HepG2 (cell line): ENCODE results near the gene ABHD12. TPM values are rescaled to one million over a fixed set of nuclear protein-coding genes. Genes with fewer than 3 reads are reported as not detected.

Experiments
- ASH2L ChIP-seq: fragments of 300-600, 200-600 bp; sonication (generic); IDR thresholded peaks from 2 replicates; pipeline ENCODE4 v1.7.0; 2017; ENCODE audit warnings: low read depth, mild to moderate bottlenecking, moderate library complexity, mixed read lengths, low read length; ENCODE audit not compliant: insufficient read length
- GTF3A ChIP-seq: sonication (generic); formaldehyde crosslinking; conservative IDR thresholded peaks from 2 replicates; pipeline ENCODE4 v1.4.0; 2020; ENCODE audit warnings: mild to moderate bottlenecking, missing genetic modification reagents
- HMG20B ChIP-seq: conservative IDR thresholded peaks from 2 replicates; pipeline ENCODE4 v1.6.1; 2016; ENCODE audit warnings: missing genetic modification reagents, missing compliant biosample characterization
- NFIB ChIP-seq: sonication (generic); formaldehyde crosslinking; IDR thresholded peaks from 2 replicates; pipeline ENCODE4 v1.9.0; 2021; ENCODE audit warnings: missing genetic modification reagents, mild to moderate bottlenecking, borderline replicate concordance
- ZNF230 ChIP-seq: sonication (generic); formaldehyde crosslinking; IDR thresholded peaks from 2 replicates; pipeline ENCODE4 v1.4.0; 2020; ENCODE audit warnings: mild to moderate bottlenecking, missing genetic modification reagents
- polyA plus RNA-seq, 8 experiments: library from polyadenylated mRNA; depleted of rRNA in 3 of 8; stranded (reverse) in 7 of 8; unstranded in 1 of 8; fragments of >200 nt; fragmentation: Illumina TruSeq in 4 of 8; extraction: Trizol in 4 of 8; gene quantifications; 2 replicates each; pipeline versions ENCODE4 v1.2.1 to v1.2.3, GENCODE V29; 2011 to 2016; ENCODE audit warnings: low read depth in 4 of 8, missing spikeins in 1 of 8, mixed read lengths in 1 of 8; ENCODE audit not compliant: insufficient read depth in 1 of 8
- total RNA-seq, 5 experiments: library from RNA; depleted of rRNA; stranded (reverse); fragments of >200 nt; fragmentation: Illumina TruSeq; extraction: Trizol; gene quantifications; 2 replicates each; pipeline ENCODE4 v1.2.3, GENCODE V29; 2016; ENCODE audit warnings: low read depth in 1 of 5
- TF ChIP-seq, protein P1 (sequence below): sonication (generic); formaldehyde crosslinking; IDR thresholded peaks from 2 replicates; pipeline ENCODE4 v1.4.0; 2020; ENCODE audit warnings: missing genetic modification reagents
- TF ChIP-seq, protein P2 (sequence below): sonication (generic); formaldehyde crosslinking; conservative IDR thresholded peaks from 2 replicates; pipeline ENCODE4 v1.8.0; 2022; ENCODE audit warnings: missing genetic modification reagents
- TF ChIP-seq, protein P3 (sequence below): sonication (generic); formaldehyde crosslinking; IDR thresholded peaks from 2 replicates; pipeline ENCODE4 v1.4.0; 2020; ENCODE audit warnings: mild to moderate bottlenecking, missing genetic modification reagents, borderline replicate concordance
- TF ChIP-seq, protein P4 (sequence below): sonication (generic); formaldehyde crosslinking; IDR thresholded peaks from 2 replicates; pipeline ENCODE4 v1.9.0; 2021; ENCODE audit warnings: mild to moderate bottlenecking, missing genetic modification reagents

Gene ABHD12
- total and polyA plus RNA-seq, 2 of the 13 experiments (the other 11 are each of a cell fraction or from before 2014, with no cell fraction given): 23.5 to 72.1 TPM

- TF ChIP-seq, protein P1, sequence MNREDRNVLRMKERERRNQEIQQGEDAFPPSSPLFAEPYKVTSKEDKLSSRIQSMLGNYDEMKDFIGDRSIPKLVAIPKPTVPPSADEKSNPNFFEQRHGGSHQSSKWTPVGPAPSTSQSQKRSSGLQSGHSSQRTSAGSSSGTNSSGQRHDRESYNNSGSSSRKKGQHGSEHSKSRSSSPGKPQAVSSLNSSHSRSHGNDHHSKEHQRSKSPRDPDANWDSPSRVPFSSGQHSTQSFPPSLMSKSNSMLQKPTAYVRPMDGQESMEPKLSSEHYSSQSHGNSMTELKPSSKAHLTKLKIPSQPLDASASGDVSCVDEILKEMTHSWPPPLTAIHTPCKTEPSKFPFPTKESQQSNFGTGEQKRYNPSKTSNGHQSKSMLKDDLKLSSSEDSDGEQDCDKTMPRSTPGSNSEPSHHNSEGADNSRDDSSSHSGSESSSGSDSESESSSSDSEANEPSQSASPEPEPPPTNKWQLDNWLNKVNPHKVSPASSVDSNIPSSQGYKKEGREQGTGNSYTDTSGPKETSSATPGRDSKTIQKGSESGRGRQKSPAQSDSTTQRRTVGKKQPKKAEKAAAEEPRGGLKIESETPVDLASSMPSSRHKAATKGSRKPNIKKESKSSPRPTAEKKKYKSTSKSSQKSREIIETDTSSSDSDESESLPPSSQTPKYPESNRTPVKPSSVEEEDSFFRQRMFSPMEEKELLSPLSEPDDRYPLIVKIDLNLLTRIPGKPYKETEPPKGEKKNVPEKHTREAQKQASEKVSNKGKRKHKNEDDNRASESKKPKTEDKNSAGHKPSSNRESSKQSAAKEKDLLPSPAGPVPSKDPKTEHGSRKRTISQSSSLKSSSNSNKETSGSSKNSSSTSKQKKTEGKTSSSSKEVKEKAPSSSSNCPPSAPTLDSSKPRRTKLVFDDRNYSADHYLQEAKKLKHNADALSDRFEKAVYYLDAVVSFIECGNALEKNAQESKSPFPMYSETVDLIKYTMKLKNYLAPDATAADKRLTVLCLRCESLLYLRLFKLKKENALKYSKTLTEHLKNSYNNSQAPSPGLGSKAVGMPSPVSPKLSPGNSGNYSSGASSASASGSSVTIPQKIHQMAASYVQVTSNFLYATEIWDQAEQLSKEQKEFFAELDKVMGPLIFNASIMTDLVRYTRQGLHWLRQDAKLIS (CRISPR knock-in tag): no peak
- 0 out of 2 replicates have a peak, but pooled peaks have one; percentile 16 for TF ChIP-seq NFIB
- TF ChIP-seq ASH2L: no peak
- TF ChIP-seq HMG20B (CRISPR knock-in tag): 0 out of 2 replicates have a peak, but pooled peaks have one; percentile 58
- TF ChIP-seq, protein P2, sequence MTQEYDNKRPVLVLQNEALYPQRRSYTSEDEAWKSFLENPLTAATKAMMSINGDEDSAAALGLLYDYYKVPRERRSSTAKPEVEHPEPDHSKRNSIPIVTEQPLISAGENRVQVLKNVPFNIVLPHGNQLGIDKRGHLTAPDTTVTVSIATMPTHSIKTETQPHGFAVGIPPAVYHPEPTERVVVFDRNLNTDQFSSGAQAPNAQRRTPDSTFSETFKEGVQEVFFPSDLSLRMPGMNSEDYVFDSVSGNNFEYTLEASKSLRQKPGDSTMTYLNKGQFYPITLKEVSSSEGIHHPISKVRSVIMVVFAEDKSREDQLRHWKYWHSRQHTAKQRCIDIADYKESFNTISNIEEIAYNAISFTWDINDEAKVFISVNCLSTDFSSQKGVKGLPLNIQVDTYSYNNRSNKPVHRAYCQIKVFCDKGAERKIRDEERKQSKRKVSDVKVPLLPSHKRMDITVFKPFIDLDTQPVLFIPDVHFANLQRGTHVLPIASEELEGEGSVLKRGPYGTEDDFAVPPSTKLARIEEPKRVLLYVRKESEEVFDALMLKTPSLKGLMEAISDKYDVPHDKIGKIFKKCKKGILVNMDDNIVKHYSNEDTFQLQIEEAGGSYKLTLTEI (CRISPR knock-in tag): no peak
- no peak for TF ChIP-seq GTF3A (CRISPR knock-in tag)
- TF ChIP-seq, protein P3, sequence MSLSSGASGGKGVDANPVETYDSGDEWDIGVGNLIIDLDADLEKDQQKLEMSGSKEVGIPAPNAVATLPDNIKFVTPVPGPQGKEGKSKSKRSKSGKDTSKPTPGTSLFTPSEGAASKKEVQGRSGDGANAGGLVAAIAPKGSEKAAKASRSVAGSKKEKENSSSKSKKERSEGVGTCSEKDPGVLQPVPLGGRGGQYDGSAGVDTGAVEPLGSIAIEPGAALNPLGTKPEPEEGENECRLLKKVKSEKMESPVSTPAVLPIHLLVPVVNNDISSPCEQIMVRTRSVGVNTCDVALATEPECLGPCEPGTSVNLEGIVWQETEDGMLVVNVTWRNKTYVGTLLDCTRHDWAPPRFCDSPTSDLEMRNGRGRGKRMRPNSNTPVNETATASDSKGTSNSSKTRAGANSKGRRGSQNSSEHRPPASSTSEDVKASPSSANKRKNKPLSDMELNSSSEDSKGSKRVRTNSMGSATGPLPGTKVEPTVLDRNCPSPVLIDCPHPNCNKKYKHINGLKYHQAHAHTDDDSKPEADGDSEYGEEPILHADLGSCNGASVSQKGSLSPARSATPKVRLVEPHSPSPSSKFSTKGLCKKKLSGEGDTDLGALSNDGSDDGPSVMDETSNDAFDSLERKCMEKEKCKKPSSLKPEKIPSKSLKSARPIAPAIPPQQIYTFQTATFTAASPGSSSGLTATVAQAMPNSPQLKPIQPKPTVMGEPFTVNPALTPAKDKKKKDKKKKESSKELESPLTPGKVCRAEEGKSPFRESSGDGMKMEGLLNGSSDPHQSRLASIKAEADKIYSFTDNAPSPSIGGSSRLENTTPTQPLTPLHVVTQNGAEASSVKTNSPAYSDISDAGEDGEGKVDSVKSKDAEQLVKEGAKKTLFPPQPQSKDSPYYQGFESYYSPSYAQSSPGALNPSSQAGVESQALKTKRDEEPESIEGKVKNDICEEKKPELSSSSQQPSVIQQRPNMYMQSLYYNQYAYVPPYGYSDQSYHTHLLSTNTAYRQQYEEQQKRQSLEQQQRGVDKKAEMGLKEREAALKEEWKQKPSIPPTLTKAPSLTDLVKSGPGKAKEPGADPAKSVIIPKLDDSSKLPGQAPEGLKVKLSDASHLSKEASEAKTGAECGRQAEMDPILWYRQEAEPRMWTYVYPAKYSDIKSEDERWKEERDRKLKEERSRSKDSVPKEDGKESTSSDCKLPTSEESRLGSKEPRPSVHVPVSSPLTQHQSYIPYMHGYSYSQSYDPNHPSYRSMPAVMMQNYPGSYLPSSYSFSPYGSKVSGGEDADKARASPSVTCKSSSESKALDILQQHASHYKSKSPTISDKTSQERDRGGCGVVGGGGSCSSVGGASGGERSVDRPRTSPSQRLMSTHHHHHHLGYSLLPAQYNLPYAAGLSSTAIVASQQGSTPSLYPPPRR: peak; percentile 95
- TF ChIP-seq, protein P4, sequence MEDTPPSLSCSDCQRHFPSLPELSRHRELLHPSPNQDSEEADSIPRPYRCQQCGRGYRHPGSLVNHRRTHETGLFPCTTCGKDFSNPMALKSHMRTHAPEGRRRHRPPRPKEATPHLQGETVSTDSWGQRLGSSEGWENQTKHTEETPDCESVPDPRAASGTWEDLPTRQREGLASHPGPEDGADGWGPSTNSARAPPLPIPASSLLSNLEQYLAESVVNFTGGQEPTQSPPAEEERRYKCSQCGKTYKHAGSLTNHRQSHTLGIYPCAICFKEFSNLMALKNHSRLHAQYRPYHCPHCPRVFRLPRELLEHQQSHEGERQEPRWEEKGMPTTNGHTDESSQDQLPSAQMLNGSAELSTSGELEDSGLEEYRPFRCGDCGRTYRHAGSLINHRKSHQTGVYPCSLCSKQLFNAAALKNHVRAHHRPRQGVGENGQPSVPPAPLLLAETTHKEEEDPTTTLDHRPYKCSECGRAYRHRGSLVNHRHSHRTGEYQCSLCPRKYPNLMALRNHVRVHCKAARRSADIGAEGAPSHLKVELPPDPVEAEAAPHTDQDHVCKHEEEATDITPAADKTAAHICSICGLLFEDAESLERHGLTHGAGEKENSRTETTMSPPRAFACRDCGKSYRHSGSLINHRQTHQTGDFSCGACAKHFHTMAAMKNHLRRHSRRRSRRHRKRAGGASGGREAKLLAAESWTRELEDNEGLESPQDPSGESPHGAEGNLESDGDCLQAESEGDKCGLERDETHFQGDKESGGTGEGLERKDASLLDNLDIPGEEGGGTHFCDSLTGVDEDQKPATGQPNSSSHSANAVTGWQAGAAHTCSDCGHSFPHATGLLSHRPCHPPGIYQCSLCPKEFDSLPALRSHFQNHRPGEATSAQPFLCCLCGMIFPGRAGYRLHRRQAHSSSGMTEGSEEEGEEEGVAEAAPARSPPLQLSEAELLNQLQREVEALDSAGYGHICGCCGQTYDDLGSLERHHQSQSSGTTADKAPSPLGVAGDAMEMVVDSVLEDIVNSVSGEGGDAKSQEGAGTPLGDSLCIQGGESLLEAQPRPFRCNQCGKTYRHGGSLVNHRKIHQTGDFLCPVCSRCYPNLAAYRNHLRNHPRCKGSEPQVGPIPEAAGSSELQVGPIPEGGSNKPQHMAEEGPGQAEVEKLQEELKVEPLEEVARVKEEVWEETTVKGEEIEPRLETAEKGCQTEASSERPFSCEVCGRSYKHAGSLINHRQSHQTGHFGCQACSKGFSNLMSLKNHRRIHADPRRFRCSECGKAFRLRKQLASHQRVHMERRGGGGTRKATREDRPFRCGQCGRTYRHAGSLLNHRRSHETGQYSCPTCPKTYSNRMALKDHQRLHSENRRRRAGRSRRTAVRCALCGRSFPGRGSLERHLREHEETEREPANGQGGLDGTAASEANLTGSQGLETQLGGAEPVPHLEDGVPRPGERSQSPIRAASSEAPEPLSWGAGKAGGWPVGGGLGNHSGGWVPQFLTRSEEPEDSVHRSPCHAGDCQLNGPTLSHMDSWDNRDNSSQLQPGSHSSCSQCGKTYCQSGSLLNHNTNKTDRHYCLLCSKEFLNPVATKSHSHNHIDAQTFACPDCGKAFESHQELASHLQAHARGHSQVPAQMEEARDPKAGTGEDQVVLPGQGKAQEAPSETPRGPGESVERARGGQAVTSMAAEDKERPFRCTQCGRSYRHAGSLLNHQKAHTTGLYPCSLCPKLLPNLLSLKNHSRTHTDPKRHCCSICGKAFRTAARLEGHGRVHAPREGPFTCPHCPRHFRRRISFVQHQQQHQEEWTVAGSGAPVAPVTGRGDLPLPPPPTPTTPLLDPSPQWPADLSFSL (CRISPR knock-in tag): peak; percentile 43; the same call in 1 of the 2 replicates
- no peak for TF ChIP-seq ZNF230 (CRISPR knock-in tag)
Observed at GRCh38 chr20:25338112-25339023, 52.3 kb downstream of the ABHD12 start (continued).
